ENCODE results near the gene ZNF736. TPM values are rescaled to one million over a fixed set of nuclear protein-coding genes. Genes with fewer than 3 reads are reported as not detected.

The ZNF736 gene
- total and polyA plus RNA-seq, 7 experiments from 2014 or later: 1.8 to 54.2 (median 23.9) TPM

DNA sequence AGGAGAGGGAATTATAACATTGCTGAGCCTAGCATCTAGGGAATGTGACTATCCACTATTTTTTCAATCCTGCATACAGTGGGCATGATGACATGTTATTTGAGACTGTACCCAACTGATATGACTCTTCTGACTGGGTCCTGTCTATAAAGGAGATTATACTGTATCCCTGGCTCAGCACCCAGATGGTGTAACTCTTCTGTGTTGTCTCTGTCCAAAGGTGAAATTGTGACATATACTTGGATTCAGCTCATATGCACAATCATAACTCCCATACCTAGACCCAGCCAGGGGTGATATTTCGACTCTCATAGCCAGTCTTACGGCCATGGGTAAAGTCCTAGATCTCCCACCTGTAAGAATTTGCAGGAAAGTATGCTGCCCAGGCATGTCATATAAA is 59.3 kb downstream of the ZNF736 start:
- POLR2A ChIA-PET: no interaction called here
- ATAC-seq (no peak), DNase-seq (no peak)
- Mint-ChIP-seq H3K4me1 (no peaks in the 10 kb centered on the region), H3K27ac (no peak overlapping the region), H3K4me3 (no peak overlapping the region), H3K9me3 (peaks cover 19 to 97% (median 54%) of the 10 kb centered on the region in 11 donors), H3K36me3 (peaks cover 0 to 16% (median 7%) of the 10 kb centered on the region in 5 donors), H3K27me3 (no peaks in the 10 kb centered on the region)
- Histone ChIP-seq H3K4me3 (ENCODE audit: low read length) (no peak overlapping the region), H3K9me3 (ENCODE audit: control insufficient read depth in 2 of 3, low read length in 3 of 3) (peaks cover 0 to 50% (median 5%) of the 10 kb centered on the region in 3 experiments), H3K36me3 (ENCODE audit: control insufficient read depth in 2 of 3, insufficient read depth in 3 of 3, low read length in 3 of 3) (no peaks in the 10 kb centered on the region), H3K27ac (ENCODE audit: low read depth, low read length) (no peak overlapping the region), H3K4me1 (ENCODE audit: control insufficient read depth in 2 of 2, insufficient read depth in 2 of 2, low read length in 2 of 2) (no peaks in the 10 kb centered on the region), H3K27me3 (ENCODE audit: control insufficient read depth in 2 of 2, insufficient read depth in 2 of 2, low read length in 2 of 2) (no peaks in the 10 kb centered on the region)
- CTCF ChIA-PET: no interaction called here
- intact Hi-C loops (cut with micrococcal nuclease): no loop called here

DNA sequence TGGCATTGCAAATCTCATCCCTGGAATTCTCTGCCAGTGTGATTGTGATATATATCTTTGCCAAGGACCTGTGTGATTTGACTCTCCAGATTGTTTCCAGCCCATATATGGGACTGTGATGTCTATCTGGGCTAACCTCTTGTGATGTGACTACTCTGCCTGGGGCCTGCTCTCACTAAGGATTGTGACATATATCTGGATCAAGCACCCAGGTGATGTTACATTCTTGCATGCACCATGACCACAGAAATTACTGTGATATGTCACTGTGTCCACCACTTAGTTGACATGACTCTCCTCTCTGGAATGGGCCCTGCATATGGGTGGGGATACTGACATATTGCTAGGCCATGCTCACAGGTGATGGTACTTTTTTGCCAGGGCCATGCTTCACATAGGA is 86.6 kb downstream of the ZNF736 start:
- CTCF ChIA-PET: no interaction called here
- intact Hi-C loops (cut with micrococcal nuclease): no loop called here
- no peaks in the 10 kb centered on the region for H3K4me1 Mint-ChIP-seq

More for the DNA sequence above, 86.6 kb downstream of the ZNF736 start:
- Mint-ChIP-seq H3K27me3 (no peaks in the 10 kb centered on the region), H3K27ac (no peak overlapping the region), H3K4me3 (no peak overlapping the region), H3K9me3 (peaks cover 0 to 48% (median 18%) of the 10 kb centered on the region in 11 donors), H3K36me3 (no peaks in the 10 kb centered on the region)
- Histone ChIP-seq H3K4me3 (ENCODE audit: low read length) (no peak overlapping the region), H3K36me3 (ENCODE audit: control insufficient read depth in 2 of 3, insufficient read depth in 3 of 3, low read length in 3 of 3) (no peaks in the 10 kb centered on the region), H3K27me3 (ENCODE audit: control insufficient read depth in 2 of 2, insufficient read depth in 2 of 2, low read length in 2 of 2) (no peaks in the 10 kb centered on the region), H3K27ac (ENCODE audit: low read depth, low read length) (no peak overlapping the region), H3K9me3 (ENCODE audit: control insufficient read depth in 2 of 3, low read length in 3 of 3) (peaks cover 0 to 6% (median 0%) of the 10 kb centered on the region in 3 experiments), H3K4me1 (ENCODE audit: control insufficient read depth in 2 of 2, insufficient read depth in 2 of 2, low read length in 2 of 2) (no peaks in the 10 kb centered on the region)
- DNase-seq (no peak), ATAC-seq (no peak)
- POLR2A ChIA-PET: no interaction called here

Other genes with a start within 250 kb of the ZNF736 start
- not detected for gene ZNF735, start 106.8 kb upstream of the ZNF736 start, total RNA-seq
- gene ZNF735, start 106.8 kb upstream of the ZNF736 start, polyA plus RNA-seq: not detected
- not detected for gene ZNF679, start 85.5 kb upstream of the ZNF736 start, total RNA-seq
- not detected for gene ZNF679, start 85.5 kb upstream of the ZNF736 start, polyA plus RNA-seq
- gene ZNF680, start 249.1 kb downstream of the ZNF736 start, total RNA-seq: 10 to 100 TPM in 4 of 5 experiments, 1 to 10 TPM in 1; 10.0 to 20.4 (median 12.0) TPM
- gene ZNF680, start 249.1 kb downstream of the ZNF736 start, polyA plus RNA-seq: 10 to 100 TPM in 1 of 2 donors, 1 to 10 TPM in 1; 9.1 to 10.3 TPM